HG02938 (cell line): ENCODE results near the gene BBLN.

Source experiments
- ATAC-seq: cut with Tn5 transposase; IDR thresholded peaks from one replicate; pipeline ENCODE4 v1.9.1; 2021; ENCODE audit warnings: mild to moderate bottlenecking, moderate library complexity; ENCODE audit not compliant: unreplicated experiment

The BBLN gene

DNA sequence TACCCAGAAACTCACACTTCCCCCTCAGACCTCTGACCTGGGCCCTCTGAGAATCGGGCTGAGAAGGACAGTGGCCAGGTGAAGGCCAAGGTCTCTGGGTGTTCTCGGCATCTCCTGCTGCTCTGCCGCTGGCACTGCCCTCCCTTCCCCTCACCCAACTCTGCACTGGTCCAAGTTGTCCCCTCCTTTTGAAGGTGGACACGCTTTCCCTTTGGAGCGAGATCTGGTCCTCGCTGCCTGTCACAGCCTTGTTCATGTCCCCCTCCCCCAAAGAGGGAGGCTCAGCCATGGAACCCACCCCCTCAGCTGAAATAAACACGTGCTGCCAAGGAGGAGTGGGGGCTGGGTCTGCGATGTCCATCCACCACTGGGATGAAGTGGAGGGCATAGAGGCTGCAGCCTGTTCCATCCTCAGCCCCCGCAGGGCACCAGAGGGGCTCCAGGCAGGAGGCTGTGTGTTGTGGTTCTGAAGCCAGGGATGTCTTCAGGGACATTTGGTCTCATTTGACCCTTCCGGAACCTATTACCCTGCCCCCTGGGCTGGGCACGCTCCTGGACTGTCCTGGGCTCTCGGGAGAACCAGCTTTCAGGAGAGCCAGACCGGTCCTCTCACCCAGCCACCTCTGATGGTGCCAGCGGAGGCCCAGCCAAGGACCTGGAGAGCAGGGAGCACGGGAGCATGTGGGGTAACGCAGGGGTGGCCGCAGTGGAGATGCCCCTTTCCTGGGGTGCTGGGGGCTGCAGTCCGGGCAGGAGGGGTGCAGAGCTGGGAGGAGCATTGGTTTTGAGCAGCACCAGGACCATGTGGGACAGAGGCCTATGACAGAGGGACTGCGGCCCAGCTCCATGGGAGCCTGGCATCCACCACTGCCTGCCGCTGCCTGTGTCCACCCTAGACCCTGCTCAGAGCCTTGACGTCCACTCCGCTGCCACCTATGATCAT lies 15.6 kb upstream of the BBLN start:
- ATAC-seq: no peak

GRCh38 chr9:128145536-128145935 lies 14.5 kb upstream of the BBLN start:
- ATAC-seq: no peak

- no peak for ATAC-seq
Observed at GRCh38 chr9:128145951-128146351, 14.1 kb upstream of the BBLN start.

DNA sequence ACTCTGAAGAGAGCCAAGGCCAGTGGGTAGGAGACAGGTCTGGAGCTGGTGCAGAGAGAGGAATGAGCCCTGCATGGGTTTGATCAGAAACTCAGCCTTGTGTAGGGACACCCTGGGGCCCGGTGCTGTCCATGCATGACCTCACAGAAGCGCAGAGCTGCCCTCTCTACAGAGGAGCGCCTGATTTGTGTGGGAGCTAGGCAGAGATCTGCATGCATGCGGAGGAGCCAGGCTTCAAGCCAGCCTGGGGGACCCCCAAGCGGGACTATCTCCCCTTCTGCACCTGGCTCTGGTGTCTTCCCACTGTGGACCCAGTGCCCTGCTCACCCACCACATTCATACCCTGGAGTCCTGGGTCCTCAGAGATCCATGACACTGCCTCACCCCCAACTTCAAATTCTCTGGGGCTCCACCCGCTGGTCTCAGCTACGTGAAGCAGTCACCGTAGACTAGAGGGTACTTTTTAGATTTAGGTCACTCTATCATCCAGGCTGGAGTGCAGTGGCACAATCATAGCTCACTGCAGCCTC lies 13.4 kb upstream of the BBLN start:
- no peak for ATAC-seq

GRCh38 chr9:128148509-128149000 lies 11.5 kb upstream of the BBLN start:
- no peak for ATAC-seq

- ATAC-seq: no peak
Observed at GRCh38 chr9:128149001-128149701, 10.9 kb upstream of the BBLN start, which contains the start of gene LCN2. LCN2 (plus strand) TSS chr9:128149453; CDS start chr9:128149526, 73 bp downstream.

- ATAC-seq: no peak
Observed at GRCh38 chr9:128149951-128150593, 10.0 kb upstream of the BBLN start.

DNA sequence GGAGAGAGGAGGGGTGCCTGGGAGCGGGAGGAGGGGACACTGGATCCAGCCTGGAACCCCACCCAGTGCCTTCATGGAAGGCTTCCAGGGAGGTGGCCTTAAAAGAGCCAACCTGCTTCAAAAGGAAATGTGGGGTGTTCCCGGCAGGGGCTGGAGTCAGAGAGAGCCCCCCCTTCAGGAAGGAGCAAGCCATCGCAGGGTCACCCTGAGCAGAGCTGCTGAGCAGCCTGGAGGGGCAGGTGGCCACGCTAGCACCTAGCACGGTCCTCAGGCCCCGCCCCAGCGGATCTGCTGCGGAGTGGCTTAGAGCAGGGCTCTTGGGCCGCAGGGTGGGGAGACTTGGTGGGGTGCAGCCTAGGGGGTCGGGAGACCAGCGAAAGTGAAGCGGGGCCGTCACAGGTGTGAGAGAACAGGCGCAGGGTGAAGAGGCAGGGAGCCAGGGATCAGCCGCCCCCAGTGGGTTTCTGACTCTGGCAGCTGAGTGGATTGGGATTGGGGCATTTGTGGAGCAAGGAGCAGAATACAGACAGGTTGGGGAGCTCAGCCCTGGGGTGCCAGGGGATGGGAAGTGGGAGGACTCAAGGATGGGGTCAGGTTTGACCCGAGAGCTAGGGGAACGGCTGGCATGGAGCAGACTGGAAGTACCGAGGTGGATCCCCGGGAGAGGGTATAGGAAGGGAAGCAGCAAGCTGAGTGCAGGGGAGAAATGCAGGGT lies 9.3 kb upstream of the BBLN start:
- no peak for ATAC-seq

- ATAC-seq: no peak
Observed at GRCh38 chr9:128151309-128152132, 8.5 kb upstream of the BBLN start.

DNA sequence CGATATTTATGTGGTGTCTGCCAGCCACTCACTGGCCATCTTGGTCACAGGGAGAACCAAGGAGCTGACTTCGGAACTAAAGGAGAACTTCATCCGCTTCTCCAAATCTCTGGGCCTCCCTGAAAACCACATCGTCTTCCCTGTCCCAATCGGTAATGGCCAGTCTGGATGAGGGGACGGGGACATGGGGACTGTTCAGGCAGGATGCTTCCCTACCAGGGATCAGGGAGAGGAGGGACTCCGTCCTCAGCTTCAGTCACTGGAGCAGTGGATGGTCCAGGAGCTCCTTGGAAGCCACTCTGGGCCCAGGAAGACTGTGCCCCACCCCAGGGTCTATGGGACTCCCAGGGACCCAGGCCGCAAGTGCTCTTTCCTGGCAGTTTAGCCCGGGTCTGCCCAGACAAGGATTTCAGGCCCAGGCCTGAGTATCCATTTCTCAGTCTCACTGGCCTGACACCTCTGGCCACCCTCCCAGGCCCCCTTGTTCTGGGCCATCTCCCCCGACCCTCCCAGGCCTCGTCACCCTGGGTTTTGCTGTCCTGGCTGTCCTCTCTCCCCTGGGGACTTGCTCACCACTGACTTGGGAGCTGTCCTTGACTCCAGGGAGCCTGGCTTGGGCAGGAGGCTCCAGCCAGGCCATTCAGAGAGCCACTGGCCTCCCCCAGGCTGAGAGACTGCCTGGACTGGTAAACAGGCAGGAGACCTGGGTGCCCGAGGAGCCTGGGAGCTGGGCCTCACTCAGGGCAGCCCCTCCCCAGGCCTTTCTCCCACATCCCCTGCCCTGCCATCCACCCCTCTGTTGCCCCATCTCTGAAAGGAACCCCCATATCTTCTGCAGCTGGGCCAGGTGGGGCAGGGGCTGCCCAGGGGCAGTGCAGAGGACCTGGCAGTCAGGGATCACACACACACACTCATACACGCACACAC lies 7.7 kb upstream of the BBLN start:
- ATAC-seq: no peak

DNA sequence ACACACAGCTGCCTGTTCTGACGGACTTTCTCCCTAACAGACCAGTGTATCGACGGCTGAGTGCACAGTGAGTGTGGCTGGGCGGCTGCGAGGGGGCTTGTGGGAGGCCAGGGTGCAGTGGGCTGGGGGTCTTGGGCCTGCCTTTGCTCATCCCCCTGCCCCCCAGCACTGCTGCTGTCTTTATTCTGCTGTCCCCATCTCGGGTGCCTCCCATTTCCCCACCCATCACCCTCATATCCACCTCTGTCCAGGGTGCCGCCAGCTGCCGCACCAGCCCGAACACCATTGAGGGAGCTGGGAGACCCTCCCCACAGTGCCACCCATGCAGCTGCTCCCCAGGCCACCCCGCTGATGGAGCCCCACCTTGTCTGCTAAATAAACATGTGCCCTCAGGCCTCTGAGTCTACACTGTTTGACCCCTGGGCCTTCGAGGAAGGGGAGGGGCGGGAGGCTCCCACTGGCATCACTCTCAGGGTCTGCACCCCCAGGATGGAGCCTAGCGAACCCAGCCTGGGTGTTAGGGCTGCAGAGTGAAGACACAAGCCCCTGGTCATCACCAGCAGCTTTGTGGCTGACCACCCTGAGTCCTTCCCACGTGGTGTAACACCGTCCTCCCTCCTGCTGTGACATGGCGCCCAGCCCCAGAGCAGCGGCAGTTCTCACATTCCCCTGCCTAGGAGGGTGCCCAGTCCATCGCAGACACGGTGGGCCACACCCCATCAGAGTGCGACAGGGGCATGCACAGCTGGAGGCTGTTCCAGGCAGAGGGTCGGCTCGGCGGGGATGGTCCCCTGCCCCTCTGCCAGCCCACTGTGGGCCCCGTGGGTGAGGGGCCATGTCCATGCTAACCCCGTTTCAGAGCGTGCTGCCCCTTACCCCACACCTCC lies 6.8 kb upstream of the BBLN start:
- ATAC-seq: no peak

- ATAC-seq: no peak
Observed at GRCh38 chr9:128153947-128154695, 5.9 kb upstream of the BBLN start.

DNA sequence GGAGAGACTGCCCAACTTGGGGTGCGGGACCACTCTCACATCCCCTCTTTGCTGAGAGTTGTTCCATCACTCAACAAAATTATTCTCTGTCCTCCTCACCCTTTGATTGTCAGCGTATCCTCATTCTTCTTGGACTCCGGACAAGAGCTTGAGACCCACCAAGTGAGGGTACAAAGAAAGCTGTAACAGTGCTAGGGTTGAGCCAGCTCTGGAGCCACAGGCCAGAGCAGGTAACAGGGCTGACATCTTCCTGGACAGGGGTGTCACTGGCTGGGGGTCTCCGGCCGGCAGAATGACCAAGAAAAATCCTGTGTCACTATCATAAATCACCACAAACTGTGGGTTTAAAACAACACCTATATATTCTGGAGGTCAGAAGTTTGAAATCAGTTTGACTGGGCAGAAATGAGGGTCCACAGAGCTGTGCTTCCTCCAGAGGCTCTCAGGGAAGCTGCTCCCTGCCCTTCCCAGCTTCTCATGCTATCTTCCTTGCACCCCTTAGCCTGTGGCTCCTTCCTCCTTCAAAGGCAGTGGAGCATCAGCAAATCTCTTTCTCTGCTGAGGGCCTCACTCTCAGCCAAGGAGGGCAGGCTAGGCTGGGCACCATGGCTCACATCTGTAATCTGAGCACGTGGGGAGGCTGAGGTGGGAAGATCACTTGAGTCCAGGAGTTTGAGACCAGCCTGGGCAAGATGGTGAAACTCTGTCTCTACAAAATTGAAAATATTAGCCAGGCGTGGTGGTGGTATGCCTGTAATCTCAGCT lies 4.1 kb upstream of the BBLN start:
- no peak for ATAC-seq

DNA sequence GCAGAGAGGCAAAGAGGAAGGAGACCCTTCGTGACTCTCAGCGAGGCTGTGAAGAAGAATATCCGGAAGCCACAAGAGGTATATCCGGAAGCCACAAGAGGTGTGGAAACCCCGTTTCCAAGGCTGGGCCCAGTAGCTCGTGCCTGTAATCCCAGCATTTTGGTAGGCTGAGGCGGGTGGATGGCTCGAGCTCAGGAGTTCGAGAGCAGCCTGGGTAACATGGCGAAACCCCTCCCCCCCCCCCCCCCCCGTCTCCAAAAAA lies 612 bp upstream of the BBLN start:
- peak; percentile 22 for ATAC-seq

DNA sequence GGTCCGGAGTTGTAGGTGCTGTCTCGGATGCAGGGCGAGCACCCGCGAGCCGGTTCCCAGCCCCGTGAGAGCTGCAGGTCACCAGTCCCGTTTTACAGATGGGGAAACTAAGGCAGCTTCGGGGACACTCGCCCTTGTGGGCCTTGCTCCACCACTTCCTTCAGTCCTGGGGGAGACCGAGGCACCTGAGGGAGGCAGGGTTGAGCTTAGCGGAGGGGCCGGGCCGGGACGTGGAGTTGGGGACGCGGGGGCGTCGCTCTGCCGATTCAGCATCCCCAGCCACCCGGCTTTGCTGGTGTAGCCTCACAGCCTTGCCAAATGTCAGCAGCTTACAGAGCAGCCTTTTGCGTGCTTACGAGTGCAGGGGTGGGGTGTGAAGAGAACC lies 530 bp downstream of the BBLN start:
- peak; percentile 6 for ATAC-seq

DNA sequence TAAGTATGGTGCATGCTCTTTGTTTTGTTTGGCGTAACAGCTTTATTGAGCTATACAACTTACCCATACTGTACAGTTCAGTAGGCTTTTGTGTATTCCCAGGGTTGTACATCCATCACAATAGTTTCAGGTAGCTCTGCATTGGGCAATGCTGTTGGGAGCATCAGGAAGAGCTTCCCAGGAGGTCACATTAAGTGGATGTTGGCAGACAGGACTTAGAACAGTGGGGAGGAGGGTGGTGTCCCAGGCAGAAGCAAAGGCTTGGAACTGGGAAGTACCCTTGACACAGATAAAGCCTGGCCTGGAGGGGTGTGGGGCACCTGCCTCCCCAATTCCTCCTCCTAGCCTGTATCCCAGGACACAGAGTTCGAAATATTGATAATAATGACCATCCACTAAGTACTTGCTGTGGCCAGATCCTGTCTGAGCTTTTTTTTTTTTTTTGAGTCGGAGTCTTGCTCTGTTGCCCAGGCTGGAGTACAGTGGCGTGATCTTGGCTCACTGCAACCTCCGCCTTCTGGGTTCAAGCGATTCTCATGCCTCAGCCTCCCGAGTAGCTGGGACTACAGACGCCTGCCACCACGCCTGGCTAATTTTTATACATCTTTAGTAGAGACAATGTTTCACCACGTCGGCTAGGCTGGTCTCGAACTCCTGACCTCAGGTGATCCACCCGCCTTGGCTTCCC lies 1.3 kb downstream of the BBLN start:
- ATAC-seq: no peak
